GM18519 (cell line): ENCODE data around the gene B3GAT1.
A peak's percentile ranks its signal among the peaks of the same experiment; 100 is the strongest.

Source experiments
- ATAC-seq: cut with Tn5 transposase; IDR thresholded peaks from one replicate; pipeline ENCODE4 v1.9.1; 2021; ENCODE audit warnings: mild to moderate bottlenecking, moderate library complexity; ENCODE audit not compliant: unreplicated experiment, low FRiP score

The B3GAT1 gene

DNA sequence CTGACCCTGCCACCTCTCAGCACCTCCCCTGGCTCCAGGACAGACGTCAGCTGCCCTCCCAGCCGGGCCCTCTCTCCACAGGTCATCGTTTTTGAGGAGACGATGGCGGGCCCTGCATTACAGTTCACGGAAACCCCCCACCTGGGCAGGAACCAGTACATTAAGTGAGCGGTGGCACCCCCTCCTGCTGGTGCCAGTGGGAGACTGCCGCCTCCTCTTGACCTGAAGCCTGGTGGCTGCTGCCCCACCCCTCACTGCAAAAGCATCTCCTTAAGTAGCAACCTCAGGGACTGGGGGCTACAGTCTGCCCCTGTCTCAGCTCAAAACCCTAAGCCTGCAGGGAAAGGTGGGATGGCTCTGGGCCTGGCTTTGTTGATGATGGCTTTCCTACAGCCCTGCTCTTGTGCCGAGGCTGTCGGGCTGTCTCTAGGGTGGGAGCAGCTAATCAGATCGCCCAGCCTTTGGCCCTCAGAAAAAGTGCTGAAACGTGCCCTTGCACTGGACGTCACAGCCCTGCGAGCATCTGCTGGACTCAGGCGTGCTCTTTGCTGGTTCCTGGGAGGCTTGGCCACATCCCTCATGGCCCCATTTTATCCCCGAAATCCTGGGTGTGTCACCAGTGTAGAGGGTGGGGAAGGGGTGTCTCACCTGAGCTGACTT lies 37.0 kb downstream of the B3GAT1 start:
- no peak for ATAC-seq

DNA sequence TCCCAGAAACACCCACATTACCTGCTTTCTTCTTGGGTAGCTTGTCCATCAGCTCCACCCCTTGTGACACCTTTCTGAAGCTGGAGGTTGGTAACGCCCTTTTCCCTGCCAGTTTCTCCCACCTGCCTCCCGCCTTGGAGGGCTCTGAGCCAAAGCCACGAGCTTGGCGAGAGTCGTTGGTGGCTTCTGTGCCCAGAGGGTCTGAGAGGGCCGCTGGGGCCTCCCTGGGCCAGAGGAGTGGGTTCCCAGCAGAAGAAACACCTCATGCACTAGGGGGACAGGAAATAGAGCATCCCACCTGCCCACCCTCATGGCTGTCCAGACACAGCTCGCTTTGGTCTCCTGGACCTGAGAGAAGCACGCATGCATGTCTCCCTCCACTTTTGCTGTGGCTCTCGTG lies 37.9 kb downstream of the B3GAT1 start:
- no peak for ATAC-seq

DNA sequence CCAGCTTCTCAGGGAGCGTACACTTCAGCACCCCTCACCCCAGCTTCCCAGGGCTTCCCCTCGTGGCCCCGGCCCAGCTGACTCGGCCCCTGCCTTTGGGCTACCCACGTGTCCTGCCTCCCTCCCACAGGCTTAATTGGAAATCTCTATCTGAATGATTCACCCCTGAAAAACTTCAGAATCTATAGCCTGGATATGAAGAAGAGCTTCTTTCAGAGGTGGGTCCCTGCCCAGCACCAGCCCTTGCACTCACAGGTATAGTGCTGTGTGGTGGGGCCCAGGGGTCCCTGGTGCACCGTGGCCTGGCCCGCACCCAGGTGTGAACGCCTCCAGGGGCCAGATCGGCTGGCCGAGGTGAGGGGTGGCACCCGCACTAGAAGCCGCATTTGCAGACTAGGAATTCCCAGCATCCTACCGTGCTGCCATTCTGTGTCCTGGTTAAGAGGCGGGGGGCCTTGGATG lies 38.4 kb downstream of the B3GAT1 start:
- ATAC-seq = no peak

DNA sequence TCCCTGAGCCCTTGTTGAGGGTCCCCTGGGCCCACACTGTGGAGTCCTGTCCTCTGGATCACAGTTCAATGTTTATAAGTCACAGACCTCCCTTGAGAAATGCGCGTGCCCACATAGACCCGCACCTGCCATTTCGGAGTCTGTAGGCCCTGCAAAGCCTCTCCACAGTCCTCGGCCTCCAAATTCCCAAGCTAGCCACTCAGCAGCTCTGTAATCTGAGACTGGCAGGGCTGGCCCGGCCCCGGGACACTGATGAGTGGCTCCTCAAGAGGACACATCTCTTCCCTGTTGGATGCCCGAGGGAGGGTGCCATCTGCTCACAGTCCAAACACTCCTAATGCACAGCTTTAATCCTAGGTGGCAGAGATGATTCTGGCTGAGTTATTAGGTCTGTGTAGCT lies 39.1 kb downstream of the B3GAT1 start:
- no peak for ATAC-seq

DNA sequence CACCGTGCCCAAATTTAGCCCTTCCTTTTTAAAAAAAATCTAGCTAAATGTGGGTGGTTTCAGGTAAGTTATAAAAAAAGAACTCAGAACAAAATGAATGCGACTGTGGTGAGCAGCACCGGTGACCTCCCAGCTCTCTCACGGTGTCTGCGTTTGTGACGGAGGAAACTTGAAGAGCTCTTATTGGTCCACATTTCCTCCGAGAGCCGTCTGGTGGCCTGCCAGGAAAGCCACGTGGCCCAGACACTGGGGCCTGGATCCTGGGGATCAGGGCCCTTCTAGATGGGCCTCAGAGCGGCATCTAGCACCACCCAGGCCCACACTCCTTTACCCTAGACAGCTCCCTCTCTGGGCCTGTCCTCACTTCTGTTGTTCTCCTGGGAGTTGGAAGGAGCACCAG lies 39.5 kb downstream of the B3GAT1 start:
- no peak for ATAC-seq

DNA sequence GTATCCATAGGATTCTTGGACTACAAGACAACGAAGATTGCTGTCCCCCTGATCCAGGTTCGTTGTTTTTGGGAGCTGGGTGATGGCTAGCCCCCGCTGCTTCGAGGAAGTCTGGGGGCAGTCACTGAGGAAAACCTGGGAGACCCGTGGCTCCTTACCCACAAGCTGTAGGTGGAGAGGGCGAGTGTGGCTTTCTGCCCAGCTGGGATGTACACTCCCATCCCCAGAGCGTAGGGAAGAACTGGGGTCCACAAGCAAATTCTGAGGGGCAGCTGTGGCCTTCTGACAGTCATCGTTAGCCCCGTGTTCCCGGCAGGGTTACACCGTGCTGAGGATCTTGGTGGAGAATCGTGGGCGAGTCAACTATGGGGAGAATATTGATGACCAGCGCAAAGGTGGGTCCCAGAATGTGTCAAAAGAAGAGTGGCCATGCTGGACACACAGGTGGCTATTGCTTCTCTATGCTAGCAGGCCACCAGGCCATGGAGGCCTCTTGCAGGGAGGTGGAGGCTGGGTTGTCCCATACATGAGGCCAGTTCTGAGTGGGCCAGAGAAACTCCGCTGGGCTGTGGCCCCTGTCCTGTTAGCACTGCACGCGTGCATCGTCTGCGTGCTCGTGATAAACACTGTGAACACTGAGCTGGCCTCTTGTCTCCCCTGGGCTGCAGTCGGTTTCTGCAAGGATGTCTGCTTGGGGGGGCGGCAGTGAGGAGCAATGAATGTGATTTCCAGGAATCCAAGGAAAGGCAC lies 40.4 kb downstream of the B3GAT1 start:
- no peak for ATAC-seq

DNA sequence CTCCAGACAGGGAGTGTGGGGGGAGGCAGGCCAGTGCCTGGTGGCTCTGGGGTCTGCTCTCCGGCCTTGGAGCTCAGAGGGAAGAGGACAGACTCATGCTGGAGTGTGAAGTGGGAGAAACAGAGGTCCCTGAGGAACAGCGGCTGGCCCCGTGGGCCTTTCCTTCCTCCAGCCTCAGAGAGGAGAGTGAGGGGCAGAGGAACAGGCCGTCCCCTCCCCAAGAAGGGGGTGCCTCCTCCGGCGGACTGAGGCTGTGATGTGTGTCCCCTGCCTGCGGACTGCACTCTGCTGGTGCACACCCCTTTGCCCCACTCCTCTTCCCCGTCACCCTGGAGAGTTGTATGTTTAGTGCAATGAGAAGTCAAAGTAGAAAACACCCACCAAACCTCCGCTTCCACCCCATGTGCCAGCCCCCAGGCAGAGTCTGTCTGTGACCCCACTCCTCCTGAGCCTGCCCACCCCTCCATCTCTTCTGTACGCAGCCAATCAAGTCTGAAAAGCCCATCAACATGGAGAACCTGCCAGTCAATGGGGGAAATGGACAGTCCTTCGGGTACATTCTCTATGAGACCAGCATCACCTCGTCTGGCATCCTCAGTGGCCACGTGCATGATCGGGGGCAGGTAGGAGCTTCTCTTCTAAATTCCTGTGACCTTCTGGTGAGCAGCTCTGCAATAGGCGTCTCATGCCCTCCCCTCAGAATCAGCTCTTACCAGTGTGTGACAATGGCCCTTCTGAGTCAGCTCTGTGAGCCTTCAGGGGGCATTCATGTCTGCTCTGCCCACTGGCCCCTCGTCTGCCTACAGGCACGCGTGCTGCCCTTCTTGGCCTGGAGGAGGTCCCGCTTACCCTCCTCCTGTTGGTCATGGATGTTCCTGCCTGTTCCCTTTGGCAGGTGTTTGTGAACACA lies 41.3 kb downstream of the B3GAT1 start:
- no peak for ATAC-seq

DNA sequence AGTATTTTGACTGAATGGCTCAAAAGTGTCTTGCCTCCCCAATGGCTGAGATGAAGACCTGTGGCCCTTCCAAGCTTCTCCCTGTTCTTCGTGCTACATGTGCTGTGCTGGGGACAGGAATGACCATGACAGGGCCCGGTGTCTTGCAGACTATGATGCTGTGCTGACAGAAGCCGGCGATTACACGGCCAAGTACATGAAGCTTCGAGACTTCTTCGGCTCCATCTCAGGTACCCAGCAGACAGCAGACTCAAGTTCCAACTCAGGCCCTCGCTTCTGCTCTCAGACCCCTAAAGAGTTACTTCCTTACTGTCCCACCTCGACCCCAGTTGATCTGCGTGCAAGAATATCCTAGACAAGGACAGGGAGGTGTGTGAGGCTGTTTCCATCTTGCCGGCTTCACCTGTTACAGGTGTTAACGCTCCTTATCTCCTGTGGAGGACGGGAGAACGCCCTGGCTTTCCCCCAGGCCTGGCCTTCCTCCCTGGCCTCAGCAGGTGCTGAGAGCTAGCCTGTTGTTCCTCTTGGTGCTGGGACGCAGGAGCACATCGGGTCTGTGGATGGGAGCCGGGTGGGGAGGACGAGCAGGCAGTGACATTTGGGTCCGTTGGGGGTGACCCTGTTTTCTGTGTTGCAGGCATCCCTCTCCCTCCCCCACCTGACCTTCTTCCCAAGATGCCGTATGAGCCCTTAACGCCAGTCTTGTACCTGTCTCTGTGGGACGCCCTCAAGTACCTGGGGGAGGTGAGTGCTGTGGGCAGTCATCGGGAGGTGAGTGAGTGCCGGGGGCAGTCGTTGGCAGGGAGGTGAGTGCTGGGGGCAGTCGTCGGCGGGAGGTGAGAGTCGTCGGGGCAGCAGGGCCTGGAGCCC lies 42.2 kb downstream of the B3GAT1 start:
- ATAC-seq = no peak

DNA sequence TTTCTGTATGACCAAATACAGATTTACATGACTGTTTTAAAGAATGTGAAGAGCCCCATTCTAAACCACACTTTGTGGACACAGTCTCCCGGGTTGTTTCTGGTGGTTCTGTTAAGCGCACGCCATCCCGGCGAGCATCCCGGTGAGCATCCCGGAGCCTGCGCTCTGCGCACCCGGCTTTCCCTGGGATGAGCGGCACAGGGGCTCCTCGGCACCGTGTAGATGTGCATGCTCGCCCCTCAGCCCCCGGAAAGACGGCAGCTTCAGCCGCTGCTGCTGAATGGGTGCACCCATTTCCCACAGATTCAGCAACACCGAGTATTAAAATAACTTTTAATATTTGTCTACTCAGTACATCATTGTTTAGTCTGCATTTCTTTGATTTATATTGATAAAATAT lies 44.3 kb downstream of the B3GAT1 start:
- no peak for ATAC-seq

DNA sequence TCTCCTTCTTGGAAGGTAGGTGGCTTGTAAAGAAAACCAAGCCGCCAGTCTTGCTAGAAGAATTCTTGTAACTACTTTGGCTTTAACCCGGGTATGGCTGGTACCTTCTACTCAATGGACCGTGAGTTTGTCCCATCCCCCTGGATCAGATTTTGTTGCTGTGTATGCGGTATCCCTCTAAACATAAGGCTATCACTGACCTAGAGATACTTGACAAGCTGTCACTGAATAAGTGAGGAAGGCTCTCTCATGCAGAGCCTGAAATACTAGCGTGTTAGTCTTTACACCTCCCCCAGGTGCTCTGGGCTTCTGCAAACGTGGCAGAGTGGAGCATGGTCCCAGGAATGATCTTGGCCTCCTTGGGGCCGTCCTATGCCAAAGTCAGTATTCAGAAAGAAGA lies 45.8 kb downstream of the B3GAT1 start:
- ATAC-seq = no peak

DNA sequence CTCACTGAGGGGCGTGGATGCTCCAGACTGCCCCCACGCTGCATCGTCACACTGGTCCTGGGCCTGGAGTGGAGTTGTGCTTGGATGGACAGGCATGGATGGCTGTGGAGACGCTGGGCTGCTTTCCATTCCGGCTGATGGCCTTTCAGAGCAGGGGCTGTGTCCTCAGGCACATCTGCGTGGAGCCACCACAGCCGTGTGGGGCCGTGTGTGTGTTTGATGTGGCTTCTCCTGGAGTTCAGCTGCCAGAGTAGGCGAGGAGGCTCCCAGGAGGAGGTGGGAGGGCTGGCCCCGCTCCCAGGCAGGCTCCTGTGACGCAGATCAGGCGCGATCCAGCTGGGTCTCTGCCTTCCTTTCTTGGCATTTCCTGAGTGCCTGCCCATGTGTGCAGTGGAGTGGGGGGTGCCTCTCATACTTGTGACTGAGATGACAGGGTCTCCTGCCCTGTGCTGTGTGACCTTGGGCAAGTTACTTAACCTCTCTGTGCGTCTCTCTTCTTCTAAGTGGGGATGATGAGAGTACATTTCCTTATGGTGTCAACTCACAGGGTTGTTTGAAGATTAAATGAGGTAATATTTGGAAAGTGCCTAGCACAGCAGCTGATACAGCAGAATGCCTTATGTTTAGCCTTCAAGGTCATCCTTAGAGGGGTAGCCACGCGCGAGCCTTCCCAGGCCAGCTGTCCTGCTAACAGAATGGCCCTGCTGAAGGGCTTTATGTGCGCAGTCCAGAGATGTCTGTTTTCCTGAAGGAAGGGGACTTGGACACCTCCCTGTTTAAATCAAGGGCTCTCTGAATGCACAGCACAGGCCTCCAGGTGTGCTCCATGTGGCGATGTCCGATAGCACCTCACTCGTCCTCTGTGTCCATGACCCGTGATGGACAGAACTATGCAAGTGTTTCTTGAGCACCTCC lies 46.8 kb downstream of the B3GAT1 start:
- ATAC-seq = no peak

DNA sequence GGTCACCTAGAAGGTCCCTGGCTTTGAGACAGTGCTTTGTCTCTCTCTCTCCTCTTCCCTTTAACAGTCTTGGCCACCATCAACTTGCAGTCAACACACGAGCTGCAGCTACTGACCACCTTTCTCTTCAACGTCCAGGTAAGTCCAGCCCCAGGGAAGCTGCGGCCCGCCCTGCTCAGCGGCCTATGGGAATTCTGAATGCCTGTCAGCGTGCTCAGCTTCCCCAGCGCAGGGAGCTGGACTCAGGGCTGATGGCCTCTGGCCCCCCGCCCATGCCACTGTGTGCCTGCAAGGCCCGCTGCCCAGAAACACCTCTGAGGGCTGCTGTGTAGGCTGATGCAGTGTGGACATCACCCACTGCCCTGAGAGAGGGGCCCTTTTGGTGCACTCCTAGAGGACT lies 47.8 kb downstream of the B3GAT1 start:
- no peak for ATAC-seq

DNA sequence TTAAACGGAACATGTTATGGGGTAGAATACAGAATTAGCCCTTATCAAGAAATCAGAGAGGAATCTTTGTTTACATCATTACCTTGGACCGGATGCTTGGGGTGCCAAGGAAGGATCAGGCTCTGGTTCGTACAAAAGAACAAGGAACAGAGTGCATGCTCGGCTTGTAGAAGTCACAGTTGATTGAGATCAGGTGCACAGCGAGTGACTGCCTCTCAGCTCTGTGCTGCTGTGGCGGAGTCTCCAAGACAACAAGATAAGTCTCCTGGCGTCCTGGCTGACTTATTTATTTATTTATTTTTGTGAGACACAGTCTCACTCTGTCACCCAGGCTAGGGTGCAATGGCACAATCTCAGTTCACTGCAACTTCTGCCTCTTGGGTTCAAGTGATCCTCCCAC lies 48.5 kb downstream of the B3GAT1 start:
- no peak for ATAC-seq

DNA sequence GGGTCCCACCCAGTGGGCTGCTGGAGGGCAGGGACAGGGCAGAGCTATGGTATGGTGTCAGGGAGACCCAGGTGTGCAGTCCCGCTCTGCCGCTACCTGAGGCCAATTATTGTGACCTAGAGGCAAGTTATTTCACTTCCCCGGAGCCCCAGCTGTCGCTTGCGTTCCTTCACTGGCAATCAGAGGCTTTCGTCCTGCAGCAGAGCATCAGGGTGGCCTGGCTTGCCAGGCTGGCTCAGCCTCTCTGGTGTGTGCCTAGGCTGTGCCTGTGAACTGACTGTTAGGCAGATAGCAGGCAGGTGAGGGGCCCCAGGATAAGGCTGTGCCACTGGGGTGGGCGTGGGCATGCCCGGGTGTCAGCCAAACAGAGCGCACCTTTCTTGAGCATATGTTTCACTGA lies 48.9 kb downstream of the B3GAT1 start:
- no peak for ATAC-seq

DNA sequence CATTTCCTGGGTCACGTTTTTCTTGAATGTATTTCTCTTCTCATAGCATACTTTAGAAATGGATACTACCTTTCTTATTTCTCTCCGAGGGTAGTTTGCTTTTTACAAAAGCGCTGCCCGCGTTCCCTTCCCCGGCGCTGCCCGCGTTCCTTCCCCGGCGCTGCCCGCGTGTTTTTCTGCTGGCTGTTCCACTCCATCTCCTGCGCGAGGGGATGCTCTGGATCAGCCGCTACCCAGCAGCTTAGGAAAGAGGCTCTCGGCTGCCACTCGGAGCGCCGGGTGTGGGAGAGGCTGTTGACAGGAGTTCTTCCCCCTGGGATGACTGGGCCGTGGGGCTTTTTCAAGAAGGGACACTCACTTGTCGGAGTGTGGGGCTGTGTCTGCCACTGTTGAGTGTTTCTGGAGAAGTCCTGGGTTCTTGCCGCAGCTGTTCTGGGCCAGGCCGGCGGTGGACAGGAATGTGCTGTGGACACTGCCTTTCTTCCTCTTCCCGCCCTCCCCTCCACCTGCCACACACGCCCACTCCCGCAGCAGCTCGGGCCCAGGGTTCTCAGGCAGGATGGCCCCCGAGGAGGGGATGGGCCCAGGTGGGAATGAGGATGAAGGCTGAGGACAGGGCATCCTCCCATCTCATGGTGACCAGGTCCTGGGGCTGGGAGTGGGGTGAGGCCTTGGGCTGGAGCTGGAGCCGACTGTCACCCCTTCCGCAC lies 49.7 kb downstream of the B3GAT1 start:
- no peak for ATAC-seq

DNA sequence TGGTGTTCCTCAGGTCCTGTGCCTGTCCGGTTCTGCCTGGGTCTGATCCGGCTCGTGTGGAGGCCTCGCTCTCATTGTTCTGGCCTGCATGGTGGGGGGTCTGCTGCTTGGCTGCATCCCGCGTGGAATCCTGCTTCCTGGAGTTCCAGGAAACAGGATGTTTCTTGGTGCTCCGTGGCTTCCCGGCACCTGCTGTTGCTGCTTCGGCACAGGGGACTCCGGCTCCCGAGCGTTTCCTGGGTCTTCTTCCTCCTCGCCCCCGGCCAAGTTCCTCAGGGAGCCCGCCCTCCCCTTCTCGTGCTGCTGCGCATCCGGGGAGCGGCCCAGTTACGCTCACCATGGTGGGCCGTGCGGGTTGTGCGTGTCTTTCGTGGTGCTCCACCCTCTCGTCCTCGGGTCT lies 50.4 kb downstream of the B3GAT1 start:
- ATAC-seq = no peak

DNA sequence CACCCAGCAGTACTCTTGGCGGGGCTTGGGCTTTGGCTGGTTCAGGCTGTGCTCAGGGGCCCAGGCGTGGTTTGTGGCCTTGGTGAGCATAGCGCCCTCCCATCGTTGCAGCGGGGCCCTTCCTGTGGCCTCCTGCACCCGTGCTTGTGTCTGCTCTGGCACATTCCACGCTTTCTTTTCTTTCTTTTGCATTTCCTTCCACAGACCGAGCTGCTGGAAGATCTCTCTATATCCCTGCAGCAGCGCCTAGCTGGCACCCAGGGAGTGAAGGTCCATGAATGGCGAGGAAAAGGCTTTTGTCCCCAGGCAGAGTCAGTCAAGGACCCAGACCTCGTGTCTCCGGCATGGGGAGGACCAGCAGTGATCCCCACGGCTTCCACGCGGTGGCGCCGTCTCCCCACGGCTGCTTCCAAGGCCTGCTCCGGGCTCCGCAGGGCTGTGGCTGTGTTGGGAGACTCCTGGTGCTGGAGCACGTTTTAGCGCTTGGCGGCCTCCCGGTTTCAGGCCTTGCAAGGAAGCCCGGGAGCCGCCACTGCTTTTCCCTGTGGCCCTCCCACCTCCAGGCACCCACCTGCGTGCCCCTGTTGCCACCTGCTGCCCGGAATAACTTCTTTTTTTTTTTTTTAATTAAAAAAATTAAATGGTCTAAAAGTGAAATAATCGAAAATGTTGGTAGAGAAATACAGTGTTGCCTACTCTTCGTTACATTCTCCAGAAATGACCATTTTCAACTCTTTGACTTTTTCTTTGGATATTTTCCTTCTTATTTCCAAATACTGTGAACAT lies 51.8 kb downstream of the B3GAT1 start:
- ATAC-seq = peak; percentile 83

DNA sequence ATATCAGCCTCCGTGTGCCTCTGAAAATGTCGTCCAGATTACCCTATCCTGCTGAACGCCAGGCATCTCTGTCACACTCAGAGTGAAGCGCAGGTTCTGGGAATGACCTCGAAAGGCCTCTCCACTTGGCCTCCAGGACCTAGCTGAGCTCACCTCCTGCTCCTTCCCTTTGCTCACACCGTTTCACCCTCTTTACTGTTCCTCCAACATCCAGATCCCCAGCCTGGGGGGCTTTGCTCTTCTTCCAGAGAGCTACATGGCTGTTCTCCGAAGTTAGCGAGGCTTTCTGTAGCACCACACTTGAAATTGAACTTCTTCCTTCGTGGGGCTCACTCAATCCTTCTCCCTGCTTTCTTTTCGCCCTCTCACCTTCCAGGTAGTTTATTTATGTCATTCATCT lies 52.4 kb downstream of the B3GAT1 start:
- ATAC-seq = no peak
